K562 (cell line): ENCODE measurements around the gene BSPRY. TPM values are rescaled to one million over a fixed set of nuclear protein-coding genes. Genes with fewer than 3 reads are reported as not detected.
A peak's percentile ranks its signal among the peaks of the same experiment; 100 is the strongest.

ENCODE experiments used
- CTCF ChIP-seq, 3 experiments: IDR thresholded peaks in 2 of 3; conservative IDR thresholded peaks in 1 of 3; 2 replicates each; pipeline ENCODE4 v1.5.1; 2011 to 2012; ENCODE audit warnings: low read length in 3 of 3, mild to moderate bottlenecking in 3 of 3, control low read depth in 2 of 3, improper control_type of control experiment in 1 of 3, inconsistent platforms in 1 of 3, low read depth in 1 of 3, mixed read lengths in 1 of 3, moderate library complexity in 1 of 3; ENCODE audit not compliant: insufficient read depth in 2 of 3
- GMEB1 ChIP-seq: fragments of 250-450 bp; sonication (Bioruptor Pico); IDR thresholded peaks from 2 replicates; pipeline ENCODE4 v1.4.0; 2020; ENCODE audit warnings: mild to moderate bottlenecking
- KLF10 ChIP-seq: fragments of 250-450 bp; sonication (Bioruptor Pico); IDR thresholded peaks from 2 replicates; pipeline ENCODE4 v1.6.1; 2021; ENCODE audit warnings: matching md5 sums
- MAFK ChIP-seq: IDR thresholded peaks from 2 replicates; pipeline ENCODE4 v1.6.1; 2011; ENCODE audit warnings: low read length, improper control_type of control experiment
- PCBP2 ChIP-seq: fragments of 200-400 bp; formaldehyde crosslinking; IDR thresholded peaks from 2 replicates; pipeline ENCODE4 v1.6.1; 2018; ENCODE audit warnings: low read length, low read depth, mild to moderate bottlenecking, moderate library complexity; ENCODE audit not compliant: poor library complexity, severe bottlenecking
- PURB ChIP-seq: sonication (generic); formaldehyde crosslinking; IDR thresholded peaks from 2 replicates; pipeline ENCODE4 v1.9.0; 2021; ENCODE audit warnings: low read depth, mild to moderate bottlenecking, missing genetic modification reagents
- TCF7L2 ChIP-seq: fragments of 150-350 bp; IDR thresholded peaks from 2 replicates; pipeline ENCODE4 v1.6.1; 2016; ENCODE audit warnings: low read depth, mild to moderate bottlenecking, low read length, moderate library complexity
- ZBTB26 ChIP-seq: fragments of 450-650 bp; formaldehyde crosslinking; IDR thresholded peaks from 2 replicates; pipeline ENCODE4 v1.4.0; 2022; ENCODE audit warnings: missing genetic modification characterization
- polyA plus RNA-seq, 8 experiments: library from polyadenylated mRNA; depleted of rRNA in 4 of 8; stranded (reverse) in 5 of 8; unstranded in 3 of 8; fragments of >200 nt; fragmentation: Nextera tagmentation in 2 of 8; fragmentation: Illumina TruSeq in 1 of 8; extraction: Ambion mirVana in 2 of 8; extraction: Trizol in 1 of 8; gene quantifications; 2 replicates each; pipeline versions ENCODE4 v1.2.1 to v1.2.3, GENCODE V29; 2011 to 2014; ENCODE audit warnings: inconsistent platforms in 1 of 8, missing spikeins in 1 of 8
- total RNA-seq, 7 experiments: library from RNA; depleted of rRNA in 6 of 7; stranded (reverse); fragments of >200 nt in 6 of 7; fragmentation: Illumina TruSeq in 2 of 7; extraction: Trizol in 2 of 7; gene quantifications; 2 replicates each; pipeline versions ENCODE4 v1.2.1 to v1.2.3, GENCODE V29; 2011 to 2021; ENCODE audit warnings: low replicate concordance in 1 of 7

BSPRY gene
- total and polyA plus RNA-seq, 9 of the 15 experiments (the other 6 are each of a cell fraction or from before 2014, with no cell fraction given) = 0.07 to 0.67 (median 0.18) TPM

- TF ChIP-seq CTCF (IDR thresholded peaks at IDR 0.05 in 2 of 3, conservative IDR thresholded peaks at IDR 0.05 in 1 of 3; ENCODE audit: insufficient read depth in 2 of 3, low read depth in 1 of 3, low read length in 3 of 3) (no peak), GMEB1 (CRISPR knock-in tag) (0 out of 2 replicates have a peak, but pooled peaks have one; percentile 46), TCF7L2 (no peak), MAFK (no peak), PURB (no peak), ZBTB26 (CRISPR knock-in tag) (no peak), PCBP2 (no peak), KLF10 (CRISPR knock-in tag) (no peak)
Observed at GRCh38 chr9:113340011-113340699, 9.2 kb upstream of the BSPRY start, which contains the start of gene WDR31 (continued).
